Measurements from ENCODE around the gene RAB4A. TPM values are rescaled to one million over a fixed set of nuclear protein-coding genes. Genes with fewer than 3 reads are reported as not detected.

Gene RAB4A
- total and polyA plus RNA-seq, 10 of the 15 experiments (the other 5 are each of a cell fraction or from before 2014, with no cell fraction given) = 4.0 to 35.8 (median 17.7) TPM

- in situ Hi-C loops (cut with MboI) (no loop called here), intact Hi-C loops (cut with micrococcal nuclease; ENCODE audit: unreplicated experiment) (no loop called here)
- H3K27ac ChIP-seq (ENCODE audit: control insufficient read depth, insufficient read depth) = no peak overlapping the region
- peaks cover 0 to 5% of the 10 kb centered on the region in 2 experiments; a peak in 1 of 4 replicates for H3K36me3 ChIP-seq (ENCODE audit: control insufficient read depth in 2 of 2, insufficient read depth in 2 of 2, low read length in 1 of 2)
- H3K27me3 ChIP-seq (replicated peaks in 1 of 2; ENCODE audit: control insufficient read depth in 2 of 2, insufficient read depth in 2 of 2, low read length in 1 of 2) = no peaks in the 10 kb centered on the region
- no peak overlapping the region for H3K4me2 ChIP-seq (ENCODE audit: control insufficient read depth, insufficient read depth)
- H3K9ac ChIP-seq (ENCODE audit: control insufficient read depth, insufficient read depth, low read length) = no peak overlapping the region
- ChIA-PET SMC1A (ENCODE audit: uncharacterized antibody, unreplicated experiment) (no interaction called here), CTCF (no interaction called here), RAD21 (ENCODE audit: unreplicated experiment) (no interaction called here), POLR2A (no interaction called here)
- no peaks in the 10 kb centered on the region for H3K4me1 ChIP-seq (ENCODE audit: control insufficient read depth, insufficient read depth, low read length)
- WGBS (ENCODE audit: insufficient coverage, insufficient replicate concordance, low lambda C conversion rate, missing lambda C conversion rate) = 97% methylated on average over 8 of the region's 8 CpGs
- no peaks in the 10 kb centered on the region for H3K9me3 ChIP-seq (replicated peaks; ENCODE audit: control insufficient read depth, insufficient read depth, low read length)
- ATAC-seq = no peak
- no peak for DNase-seq (ENCODE audit: low read depth, low spot score)
- TF ChIP-seq ZBTB11 (CRISPR knock-in tag; IDR thresholded peaks at IDR 0.05) (no peak), GATAD2B (conservative IDR thresholded peaks at IDR 0.05; ENCODE audit: low read depth) (no peak), KDM1A (IDR thresholded peaks at IDR 0.05; ENCODE audit: borderline replicate concordance) (no peak), POLR2AphosphoS5 (IDR thresholded peaks at IDR 0.05; ENCODE audit: low read length) (no peak), SMARCA5 (IDR thresholded peaks at IDR 0.05) (no peak), MEF2B (IDR thresholded peaks at IDR 0.05; ENCODE audit: partially characterized antibody, poor library complexity, severe bottlenecking) (no peak), RUNX3 (IDR thresholded peaks at IDR 0.05; ENCODE audit: low read length) (no peak), ZBTB40 (IDR thresholded peaks at IDR 0.05; ENCODE audit: borderline replicate concordance) (no peak), DPF2 (IDR thresholded peaks at IDR 0.05) (no peak), RCOR1 (conservative IDR thresholded peaks at IDR 0.05; ENCODE audit: low read depth, low read length) (no peak)
- no peak for FAIRE-seq
- H3K4me3 ChIP-seq = no peak overlapping the region
- no peaks in the 10 kb centered on the region for H4K20me1 ChIP-seq (ENCODE audit: control insufficient read depth, insufficient read depth)
- no TSS peak for BruUV-seq (replicated peaks)
- H3K79me2 ChIP-seq (ENCODE audit: control insufficient read depth, insufficient read depth, low read length) = no peaks in the 10 kb centered on the region
- H2AFZ ChIP-seq (ENCODE audit: control insufficient read depth, low read depth, low read length) = no peak overlapping the region
These were observed 31.8 kb downstream of the RAB4A start for GRCh38 chr1:229302740-229303139.
